ENCODE measurements around the gene FCMR. TPM values are rescaled to one million over a fixed set of nuclear protein-coding genes. Genes with fewer than 3 reads are reported as not detected.

Gene FCMR
- total RNA-seq, 1 donor from 2014 or later: 1.3 TPM

DNA sequence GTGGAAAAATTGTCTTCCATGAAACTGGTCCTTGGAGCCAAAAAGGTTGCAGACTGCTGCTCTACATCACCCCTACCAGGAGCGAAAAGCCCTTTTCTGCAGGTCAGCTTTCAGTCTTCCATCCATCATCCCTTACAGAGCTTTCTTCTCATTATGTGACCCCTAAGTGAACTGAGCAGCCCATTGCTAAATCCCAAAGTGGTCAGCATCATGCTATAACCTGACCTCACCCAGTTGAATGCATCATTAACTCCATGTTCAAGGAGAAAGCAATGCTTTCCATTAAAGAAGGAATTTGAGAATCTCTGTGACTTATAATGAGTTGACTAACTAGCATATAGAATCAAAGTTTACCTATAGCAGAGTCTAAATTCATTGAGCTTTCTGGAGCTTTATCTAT, 34.9 kb downstream of the FCMR start:
- no peaks in the 10 kb centered on the region for H3K4me1 ChIP-seq
- intact Hi-C loops (cut with DNase I): no loop called here
- no peak for DNase-seq (ENCODE audit: low spot score in 2 of 2)
- TF ChIP-seq, protein P1, sequence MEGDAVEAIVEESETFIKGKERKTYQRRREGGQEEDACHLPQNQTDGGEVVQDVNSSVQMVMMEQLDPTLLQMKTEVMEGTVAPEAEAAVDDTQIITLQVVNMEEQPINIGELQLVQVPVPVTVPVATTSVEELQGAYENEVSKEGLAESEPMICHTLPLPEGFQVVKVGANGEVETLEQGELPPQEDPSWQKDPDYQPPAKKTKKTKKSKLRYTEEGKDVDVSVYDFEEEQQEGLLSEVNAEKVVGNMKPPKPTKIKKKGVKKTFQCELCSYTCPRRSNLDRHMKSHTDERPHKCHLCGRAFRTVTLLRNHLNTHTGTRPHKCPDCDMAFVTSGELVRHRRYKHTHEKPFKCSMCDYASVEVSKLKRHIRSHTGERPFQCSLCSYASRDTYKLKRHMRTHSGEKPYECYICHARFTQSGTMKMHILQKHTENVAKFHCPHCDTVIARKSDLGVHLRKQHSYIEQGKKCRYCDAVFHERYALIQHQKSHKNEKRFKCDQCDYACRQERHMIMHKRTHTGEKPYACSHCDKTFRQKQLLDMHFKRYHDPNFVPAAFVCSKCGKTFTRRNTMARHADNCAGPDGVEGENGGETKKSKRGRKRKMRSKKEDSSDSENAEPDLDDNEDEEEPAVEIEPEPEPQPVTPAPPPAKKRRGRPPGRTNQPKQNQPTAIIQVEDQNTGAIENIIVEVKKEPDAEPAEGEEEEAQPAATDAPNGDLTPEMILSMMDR (IDR thresholded peaks at IDR 0.05): no peak
- no peak overlapping the region for H3K27ac ChIP-seq
- H3K36me3 ChIP-seq: no peaks in the 10 kb centered on the region
- H3K27me3 ChIP-seq: no peaks in the 10 kb centered on the region
- no peaks in the 10 kb centered on the region for H3K9me3 ChIP-seq
- no peak overlapping the region for H3K4me3 ChIP-seq

DNA sequence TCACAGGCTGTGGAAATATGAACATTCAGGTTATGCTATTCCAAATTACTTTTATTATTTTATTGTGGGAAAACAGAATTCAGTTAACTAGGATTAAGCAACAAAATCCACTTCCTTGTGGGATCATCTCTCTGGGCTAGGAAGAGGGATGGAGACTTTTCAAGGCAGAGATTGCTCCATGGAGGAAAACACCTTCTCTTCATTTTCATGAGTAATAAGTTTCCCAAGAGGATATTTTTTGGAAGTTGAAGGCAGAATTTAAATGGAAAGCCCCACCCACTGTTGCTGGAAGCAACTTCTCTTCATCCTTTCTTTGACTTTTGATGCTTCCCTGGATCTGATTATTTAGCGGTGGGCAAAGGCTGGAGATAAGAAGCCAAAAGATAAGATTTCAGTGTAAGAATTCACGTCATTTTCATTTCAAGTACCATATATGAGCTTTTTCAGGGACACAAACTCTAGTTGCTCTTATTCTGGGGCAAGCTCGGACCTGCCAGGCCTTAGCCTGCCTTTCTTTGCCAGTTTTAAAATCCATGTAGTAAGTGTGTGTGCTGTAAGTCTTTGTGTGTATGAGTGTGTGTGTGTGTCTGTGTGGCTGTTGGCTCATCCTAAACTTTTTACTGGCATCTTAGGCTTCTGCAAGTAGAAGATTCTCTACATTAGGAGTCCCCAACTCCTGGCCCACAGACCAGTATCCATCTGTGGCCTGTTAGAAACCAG, 36.2 kb downstream of the FCMR start:
- TF ChIP-seq, protein P1 (IDR thresholded peaks at IDR 0.05): no peak
- intact Hi-C loops (cut with DNase I): no loop called here
- H3K9me3 ChIP-seq: no peaks in the 10 kb centered on the region
- H3K27me3 ChIP-seq: no peaks in the 10 kb centered on the region
- no peak overlapping the region for H3K27ac ChIP-seq
- DNase-seq (ENCODE audit: low spot score in 2 of 2): no peak
- no peaks in the 10 kb centered on the region for H3K36me3 ChIP-seq
- no peak overlapping the region for H3K4me3 ChIP-seq
- no peaks in the 10 kb centered on the region for H3K4me1 ChIP-seq

DNA sequence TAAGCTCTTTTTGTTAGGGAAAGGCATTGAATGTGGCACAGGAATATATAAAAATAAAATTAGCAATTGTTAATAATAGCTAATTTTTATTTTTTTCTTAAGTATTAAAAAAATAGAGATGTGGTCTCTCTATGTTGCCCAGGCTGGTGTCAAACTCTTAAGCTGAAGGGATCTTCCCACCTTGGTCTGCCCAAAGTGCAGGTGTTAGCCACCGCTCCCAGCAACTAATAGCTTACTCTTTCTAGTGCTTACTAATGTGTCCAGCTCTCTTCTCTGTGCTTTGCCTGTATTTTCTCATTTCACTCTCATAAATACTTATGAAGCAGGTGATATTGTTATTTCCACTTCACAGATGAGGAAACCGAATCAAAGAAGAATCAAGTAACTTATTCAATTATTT, 37.9 kb downstream of the FCMR start:
- no peaks in the 10 kb centered on the region for H3K27me3 ChIP-seq
- DNase-seq (ENCODE audit: low spot score in 2 of 2): no peak
- intact Hi-C loops (cut with DNase I): no loop called here
- no peaks in the 10 kb centered on the region for H3K9me3 ChIP-seq
- H3K4me1 ChIP-seq: no peaks in the 10 kb centered on the region
- H3K36me3 ChIP-seq: no peaks in the 10 kb centered on the region
- H3K27ac ChIP-seq: no peak overlapping the region
- TF ChIP-seq, protein P1 (IDR thresholded peaks at IDR 0.05): no peak
- H3K4me3 ChIP-seq: no peak overlapping the region

DNA sequence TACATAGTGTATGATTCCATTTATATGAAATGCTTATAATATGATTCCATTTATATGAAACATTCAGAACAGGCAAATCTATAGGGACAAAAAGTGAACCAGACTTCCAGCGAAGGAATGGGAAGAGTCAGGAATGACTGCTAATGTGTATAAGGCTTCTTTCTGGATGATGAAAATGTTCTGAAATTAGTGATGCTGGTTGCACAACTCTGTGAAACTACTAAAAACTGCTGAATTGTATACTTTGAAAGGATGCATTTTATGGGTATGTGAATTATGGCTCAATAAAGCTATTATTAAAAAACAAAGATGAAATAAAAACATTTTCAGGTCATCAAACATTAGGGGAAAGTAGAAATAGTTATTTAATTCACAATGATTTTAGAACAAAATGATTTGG, 38.6 kb downstream of the FCMR start:
- H3K36me3 ChIP-seq: no peaks in the 10 kb centered on the region
- H3K4me3 ChIP-seq: no peak overlapping the region
- no peak for DNase-seq (ENCODE audit: low spot score in 2 of 2)
- intact Hi-C loops (cut with DNase I): no loop called here
- H3K4me1 ChIP-seq: no peaks in the 10 kb centered on the region
- H3K27ac ChIP-seq: no peak overlapping the region
- no peaks in the 10 kb centered on the region for H3K9me3 ChIP-seq
- H3K27me3 ChIP-seq: no peaks in the 10 kb centered on the region
- TF ChIP-seq, protein P1 (IDR thresholded peaks at IDR 0.05): no peak

DNA sequence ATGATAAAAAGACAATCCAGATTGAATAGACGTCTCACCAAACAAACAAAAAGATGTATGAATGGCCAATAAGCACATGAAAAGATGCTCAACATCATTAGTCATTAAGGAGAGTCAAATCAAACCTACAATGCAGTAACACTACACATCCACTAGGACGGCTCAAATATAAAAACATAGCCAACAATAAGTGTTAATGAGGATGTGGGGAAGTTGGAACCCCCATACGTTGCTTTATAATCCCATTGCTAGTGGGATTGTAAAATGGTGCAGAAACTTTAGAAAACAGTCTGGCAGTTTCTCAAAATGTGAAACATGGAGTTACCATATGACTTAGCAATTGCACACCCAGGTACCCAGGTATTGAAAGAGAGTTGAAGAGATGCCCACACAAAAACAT, 39.2 kb downstream of the FCMR start:
- H3K36me3 ChIP-seq: no peaks in the 10 kb centered on the region
- no peaks in the 10 kb centered on the region for H3K9me3 ChIP-seq
- no peak for DNase-seq (ENCODE audit: low spot score in 2 of 2)
- no peak overlapping the region for H3K4me3 ChIP-seq
- no peaks in the 10 kb centered on the region for H3K27me3 ChIP-seq
- intact Hi-C loops (cut with DNase I): no loop called here
- H3K27ac ChIP-seq: no peak overlapping the region
- H3K4me1 ChIP-seq: no peaks in the 10 kb centered on the region
- TF ChIP-seq, protein P1 (IDR thresholded peaks at IDR 0.05): no peak

DNA sequence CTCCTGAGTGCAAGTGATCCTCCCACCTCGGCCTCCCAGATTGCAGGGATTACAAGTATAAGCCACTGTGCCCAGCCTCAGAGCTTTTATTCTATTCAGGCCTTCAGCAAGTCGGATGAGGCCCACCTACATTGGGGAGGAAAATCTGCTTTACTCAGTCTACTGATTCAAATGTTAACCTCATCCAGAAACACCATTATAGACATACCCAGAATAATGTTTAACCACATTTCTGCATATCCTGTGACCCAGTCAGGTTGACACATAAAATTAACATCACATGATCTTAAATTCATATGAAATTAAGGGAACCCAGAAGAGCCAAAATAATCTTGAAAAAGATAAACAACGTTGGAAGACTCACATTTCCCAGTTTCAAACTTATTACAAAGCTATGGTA, 41.4 kb downstream of the FCMR start:
- no peak overlapping the region for H3K4me3 ChIP-seq
- H3K9me3 ChIP-seq: no peaks in the 10 kb centered on the region
- TF ChIP-seq, protein P1 (IDR thresholded peaks at IDR 0.05): no peak
- H3K4me1 ChIP-seq: no peaks in the 10 kb centered on the region
- intact Hi-C loops (cut with DNase I): no loop called here
- H3K36me3 ChIP-seq: no peaks in the 10 kb centered on the region
- no peaks in the 10 kb centered on the region for H3K27me3 ChIP-seq
- H3K27ac ChIP-seq: no peak overlapping the region
- no peak for DNase-seq (ENCODE audit: low spot score in 2 of 2)
